Neural crest cell (in vitro differentiated cells): ENCODE results near the gene TMEM164. TPM values are rescaled to one million over a fixed set of nuclear protein-coding genes. Genes with fewer than 3 reads are reported as not detected.

Source experiments
- DNase-seq: peaks from one replicate; pipeline ENCODE4 v3.0.0; 2021; ENCODE audit warnings: low read depth, mixed read lengths, low spot score
- H3K27ac Mint-ChIP-seq: one replicate; pipeline ENCODE4 v1.8.0; 2021; ENCODE audit warnings: mild to moderate bottlenecking, mixed read lengths; ENCODE audit not compliant: unreplicated experiment
- H3K27me3 Mint-ChIP-seq: 2 replicates; pipeline ENCODE4 v1.8.0; 2021; ENCODE audit warnings: low read depth, mild to moderate bottlenecking, mixed read lengths
- H3K36me3 Mint-ChIP-seq: 2 replicates; pipeline ENCODE4 v1.8.0; 2021; ENCODE audit warnings: low read depth, mild to moderate bottlenecking, mixed read lengths
- H3K4me1 Mint-ChIP-seq: 2 replicates; pipeline ENCODE4 v1.8.0; 2021; ENCODE audit warnings: mixed read lengths
- H3K4me3 Mint-ChIP-seq: one replicate; pipeline ENCODE4 v1.8.0; 2021; ENCODE audit warnings: mild to moderate bottlenecking, mixed read lengths
- H3K9me3 Mint-ChIP-seq: 2 replicates; pipeline ENCODE4 v1.8.0; 2021; ENCODE audit warnings: mixed read lengths
- CTCF ChIP-seq: fragments of 200-600 bp; sonication (generic); conservative IDR thresholded peaks from 2 replicates; pipeline ENCODE4 v1.5.0; 2021; ENCODE audit warnings: antibody characterized with exemption, mild to moderate bottlenecking
- total RNA-seq: library from RNA; stranded (reverse); gene quantifications from 2 replicates; pipeline ENCODE4 v1.2.1, GENCODE V29; 2021

Gene TMEM164
- total RNA-seq, 1 donor from 2014 or later, result 90.2 TPM

GRCh38 chrX:110049096-110049495 lies 46.2 kb downstream of the TMEM164 start:
- no peak for TF ChIP-seq CTCF
- Mint-ChIP-seq H3K36me3 (peaks cover 7% of the 10 kb centered on the region), H3K27ac (peak overlapping the region; percentile 90), H3K4me3 (no peak overlapping the region), H3K9me3 (no peaks in the 10 kb centered on the region), H3K27me3 (no peaks in the 10 kb centered on the region), H3K4me1 (peaks cover 69% of the 10 kb centered on the region)
- DNase-seq, result no peak

GRCh38 chrX:110050386-110050785 lies 47.5 kb downstream of the TMEM164 start:
- H3K36me3 Mint-ChIP-seq, result peaks cover 12% of the 10 kb centered on the region
- TF ChIP-seq CTCF, result no peak
- no peak for DNase-seq
- peak overlapping the region; percentile 78 for H3K4me3 Mint-ChIP-seq
- H3K27ac Mint-ChIP-seq, result peak overlapping the region; percentile 99
- no peaks in the 10 kb centered on the region for H3K9me3 Mint-ChIP-seq
- no peaks in the 10 kb centered on the region for H3K27me3 Mint-ChIP-seq
- H3K4me1 Mint-ChIP-seq, result peaks cover 69% of the 10 kb centered on the region

GRCh38 chrX:110050901-110051300 lies 48.0 kb downstream of the TMEM164 start:
- H3K4me1 Mint-ChIP-seq, result peaks cover 68% of the 10 kb centered on the region
- no peaks in the 10 kb centered on the region for H3K9me3 Mint-ChIP-seq
- peak overlapping the region; percentile 78 for H3K4me3 Mint-ChIP-seq
- no peak for DNase-seq
- peaks cover 16% of the 10 kb centered on the region for H3K36me3 Mint-ChIP-seq
- H3K27ac Mint-ChIP-seq, result peak overlapping the region; percentile 99
- H3K27me3 Mint-ChIP-seq, result no peaks in the 10 kb centered on the region
- TF ChIP-seq CTCF, result no peak

- no peak for DNase-seq
- no peak overlapping the region for H3K27ac Mint-ChIP-seq
- H3K27me3 Mint-ChIP-seq, result no peaks in the 10 kb centered on the region
- TF ChIP-seq CTCF, result no peak
- peaks cover 61% of the 10 kb centered on the region for H3K4me1 Mint-ChIP-seq
- H3K4me3 Mint-ChIP-seq, result no peak overlapping the region
- peaks cover 19% of the 10 kb centered on the region for H3K36me3 Mint-ChIP-seq
- H3K9me3 Mint-ChIP-seq, result no peaks in the 10 kb centered on the region
Observed at GRCh38 chrX:110051559-110051958, 48.6 kb downstream of the TMEM164 start.

GRCh38 chrX:110052303-110052702 lies 49.4 kb downstream of the TMEM164 start:
- no peak for TF ChIP-seq CTCF
- H3K36me3 Mint-ChIP-seq, result peaks cover 19% of the 10 kb centered on the region
- no peak for DNase-seq
- H3K4me1 Mint-ChIP-seq, result peaks cover 56% of the 10 kb centered on the region
- H3K4me3 Mint-ChIP-seq, result no peak overlapping the region
- H3K27me3 Mint-ChIP-seq, result no peaks in the 10 kb centered on the region
- no peaks in the 10 kb centered on the region for H3K9me3 Mint-ChIP-seq
- H3K27ac Mint-ChIP-seq, result no peak overlapping the region

- no peak for TF ChIP-seq CTCF
- no peak overlapping the region for H3K27ac Mint-ChIP-seq
- no peak overlapping the region for H3K4me3 Mint-ChIP-seq
- H3K27me3 Mint-ChIP-seq, result no peaks in the 10 kb centered on the region
- no peaks in the 10 kb centered on the region for H3K9me3 Mint-ChIP-seq
- DNase-seq, result no peak
- peaks cover 50% of the 10 kb centered on the region for H3K4me1 Mint-ChIP-seq
- peaks cover 19% of the 10 kb centered on the region for H3K36me3 Mint-ChIP-seq
Observed at GRCh38 chrX:110053453-110053852, 50.5 kb downstream of the TMEM164 start.
